SKM-1 (cell line): ENCODE results near the gene RNASE1.
"Not testable (repeated sequence)": the region's sequence is repeated elsewhere in the genome, so short reads cannot be mapped to it uniquely, and the experiment has no call there.

ENCODE experiments used
- DNase-seq: peaks from one replicate; lab custom pipeline; 2025; ENCODE audit not compliant: unreplicated experiment; lab: John Stamatoyannopoulos, UW

Gene RNASE1

DNA sequence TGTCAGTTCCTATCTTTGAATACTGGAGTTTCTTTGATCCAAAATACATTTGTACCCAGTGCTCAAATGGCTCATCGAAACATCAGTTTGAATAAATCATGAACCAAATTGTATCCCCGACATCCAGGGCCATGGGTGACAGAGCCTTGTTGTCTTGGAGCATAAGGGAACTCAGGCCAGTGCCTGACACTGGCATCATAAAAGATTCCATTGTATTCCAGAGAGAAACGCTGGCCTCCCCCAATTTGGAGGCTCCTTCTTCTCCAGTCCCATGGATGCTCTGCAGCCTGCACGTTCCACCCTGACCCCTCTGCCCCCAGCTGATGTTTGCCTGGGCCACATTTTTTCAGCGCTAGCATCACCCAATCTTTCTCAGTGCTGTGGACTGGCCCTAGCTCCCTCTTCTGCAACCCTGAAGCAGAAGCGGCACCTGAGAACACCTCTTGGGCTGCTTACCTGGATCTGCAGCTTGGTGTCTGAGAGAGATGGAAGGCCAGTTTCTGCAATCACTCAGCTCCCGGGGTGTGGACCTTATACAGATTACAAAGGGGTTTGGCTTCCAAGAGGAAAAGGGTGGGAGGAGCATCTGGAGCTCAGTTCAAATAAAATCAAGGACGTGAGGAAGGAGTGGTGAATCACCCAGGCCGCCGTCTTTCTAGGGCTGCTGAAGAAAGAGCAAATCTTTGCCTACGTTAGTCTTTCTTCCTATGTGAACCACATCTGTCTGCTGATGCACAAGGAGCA lies at the start of gene RNASE1:
RNASE1 (minus strand) TSS at position 504 of the 744 bp plus-strand sequence. CDS start 776 bp downstream, outside the sequence.
- no peak for DNase-seq

DNA sequence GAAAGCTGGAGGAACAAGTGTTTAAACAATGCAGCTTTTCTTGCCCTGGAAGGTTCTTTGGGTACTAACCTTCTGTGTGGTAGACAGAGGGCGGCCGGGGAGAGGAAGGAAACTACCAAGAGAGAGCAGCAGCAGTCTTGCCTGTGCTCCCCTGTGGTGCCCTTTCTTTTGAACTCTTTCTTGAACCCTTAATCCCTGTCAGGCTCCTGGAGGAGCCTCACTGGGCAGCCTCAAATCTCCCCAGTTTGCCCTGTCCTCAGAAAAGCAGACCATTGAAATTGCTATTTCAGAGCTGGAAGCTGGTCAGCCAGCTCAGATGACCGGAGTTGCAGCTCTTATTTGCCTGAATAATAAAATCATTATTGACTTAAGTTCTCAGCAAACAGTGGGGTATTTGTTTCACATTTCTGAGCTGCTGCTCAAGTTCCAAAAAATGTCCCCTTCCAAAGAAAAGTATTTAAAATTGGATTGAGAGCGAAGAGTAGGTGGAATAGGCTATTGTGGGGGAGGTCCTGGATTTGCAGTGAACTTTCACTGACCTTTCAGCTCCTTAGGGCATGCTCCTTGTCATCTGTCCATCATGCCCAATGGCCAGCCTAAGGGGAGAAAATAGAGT lies 46.4 kb upstream of the RNASE1 start:
- no peak for DNase-seq

GRCh38 chr14:20848316-20848954 lies 45.8 kb upstream of the RNASE1 start:
- DNase-seq: no peak

DNA sequence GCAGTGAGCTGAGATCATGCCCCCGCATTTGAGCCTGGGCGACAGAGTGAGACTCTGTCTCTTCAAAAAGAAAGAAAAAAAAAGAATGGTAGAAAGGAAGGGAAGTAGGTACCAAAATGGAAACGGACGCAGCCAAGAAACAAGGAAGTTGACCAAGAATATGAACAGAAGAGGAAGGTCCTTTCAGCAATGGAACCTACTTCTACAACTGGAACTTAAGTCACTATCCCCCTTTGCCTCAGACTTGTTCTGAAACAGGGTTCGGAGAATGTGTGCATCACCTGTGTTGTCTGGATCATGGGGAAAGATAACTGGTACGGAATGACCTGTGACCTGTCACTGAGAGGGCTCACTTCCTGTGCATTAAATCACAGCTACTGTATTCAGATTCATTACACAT lies 43.9 kb upstream of the RNASE1 start:
- peak; percentile 5 for DNase-seq

DNA sequence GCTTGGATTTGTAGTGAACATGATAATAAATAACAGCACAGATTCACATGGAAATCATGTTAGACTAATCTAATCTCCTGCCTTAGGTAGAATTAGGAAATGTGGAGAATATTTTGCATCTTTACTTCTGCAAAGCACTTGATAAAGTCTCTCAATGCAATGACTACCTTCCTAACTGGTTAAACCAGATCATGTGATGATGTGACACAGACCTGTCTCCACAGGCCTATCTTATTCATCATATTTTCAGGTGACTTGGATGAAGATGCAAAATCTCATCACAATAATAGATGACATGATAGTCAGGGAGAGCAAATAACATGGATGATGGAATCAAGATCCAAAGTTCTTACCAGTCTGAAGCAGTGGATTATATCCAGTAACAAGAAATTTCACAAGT lies 38.5 kb upstream of the RNASE1 start:
- DNase-seq: no peak

- DNase-seq: no peak
Observed at GRCh38 chr14:20837831-20838230, 35.2 kb upstream of the RNASE1 start.

DNA sequence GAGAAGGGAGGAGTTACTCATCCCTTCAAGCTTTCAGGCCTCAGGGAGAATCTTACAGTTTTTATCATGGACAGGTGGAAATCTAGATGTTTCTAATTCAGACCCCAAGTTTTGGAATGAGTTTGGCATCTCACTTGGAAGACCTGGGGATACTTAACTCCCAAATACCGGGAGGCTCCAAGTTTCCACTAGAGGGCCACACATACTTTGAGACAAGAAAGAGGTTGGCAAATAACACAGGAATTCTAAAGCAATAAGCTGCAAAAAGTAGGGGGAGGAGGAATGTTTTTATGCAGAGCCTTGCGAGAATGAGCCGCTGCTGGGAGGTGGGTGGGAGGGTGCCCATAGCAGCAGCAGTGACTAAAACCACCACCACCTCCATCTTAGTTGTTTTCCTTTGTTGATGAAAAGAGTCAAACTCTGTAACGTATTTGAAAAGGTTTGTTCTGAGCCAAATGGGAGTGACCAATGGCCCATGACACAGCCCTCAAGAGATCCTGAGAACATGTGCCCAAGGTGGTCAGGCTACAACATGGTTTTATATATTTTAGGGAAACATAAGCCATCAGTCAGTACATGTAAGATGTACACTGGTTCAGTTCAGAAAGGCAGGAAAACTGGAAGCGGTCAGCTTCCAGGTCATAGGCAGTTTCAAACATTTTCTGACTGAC lies 34.2 kb upstream of the RNASE1 start:
- DNase-seq: no peak

GRCh38 chr14:20834899-20835298 lies 32.3 kb upstream of the RNASE1 start:
- no peak for DNase-seq

DNA sequence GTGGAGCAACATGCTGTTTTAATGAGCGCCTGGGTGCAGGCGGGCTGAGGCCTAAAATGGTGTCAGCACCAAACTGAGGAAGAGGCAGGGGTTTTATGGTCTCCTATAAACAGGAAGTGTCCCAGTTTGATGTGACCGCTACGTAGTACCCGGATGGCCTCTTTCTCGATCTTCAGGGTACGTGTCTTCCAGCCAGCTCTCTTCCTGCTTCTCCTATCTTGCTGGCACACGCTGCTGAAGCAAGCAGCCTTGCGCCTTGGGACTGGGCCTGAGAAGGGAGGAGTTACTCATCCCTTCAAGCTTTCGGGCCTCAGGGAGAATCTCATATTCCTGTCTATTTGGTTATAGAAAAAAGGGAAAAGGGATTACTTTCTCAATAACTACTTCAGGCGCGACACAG lies 28.2 kb upstream of the RNASE1 start:
- DNase-seq: no peak

GRCh38 chr14:20828024-20828694 lies 25.5 kb upstream of the RNASE1 start:
- not testable (repeated sequence) for DNase-seq

DNA sequence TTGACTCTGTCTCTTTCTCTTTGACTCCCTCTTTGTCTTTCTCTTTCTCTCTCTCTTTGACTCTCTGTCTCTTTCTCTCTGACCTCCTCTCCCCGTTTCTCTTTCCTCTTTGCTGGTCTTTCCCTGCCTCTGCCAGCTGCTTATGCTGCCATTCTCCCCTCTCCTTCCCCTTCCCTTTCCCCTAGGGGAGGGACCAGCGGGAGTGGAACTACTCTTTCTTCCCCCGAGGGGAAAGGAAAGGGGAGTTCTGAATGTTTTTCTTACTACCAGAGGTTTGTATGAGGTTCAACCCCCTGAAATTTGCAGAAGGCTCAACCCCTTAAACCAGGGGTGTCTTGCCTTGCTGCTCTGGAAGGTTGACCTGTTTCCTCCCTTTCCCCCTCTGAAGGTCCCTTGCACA lies 24.7 kb upstream of the RNASE1 start:
- DNase-seq: no peak

GRCh38 chr14:20826666-20827065 lies 24.0 kb upstream of the RNASE1 start:
- not testable (repeated sequence) for DNase-seq

DNA sequence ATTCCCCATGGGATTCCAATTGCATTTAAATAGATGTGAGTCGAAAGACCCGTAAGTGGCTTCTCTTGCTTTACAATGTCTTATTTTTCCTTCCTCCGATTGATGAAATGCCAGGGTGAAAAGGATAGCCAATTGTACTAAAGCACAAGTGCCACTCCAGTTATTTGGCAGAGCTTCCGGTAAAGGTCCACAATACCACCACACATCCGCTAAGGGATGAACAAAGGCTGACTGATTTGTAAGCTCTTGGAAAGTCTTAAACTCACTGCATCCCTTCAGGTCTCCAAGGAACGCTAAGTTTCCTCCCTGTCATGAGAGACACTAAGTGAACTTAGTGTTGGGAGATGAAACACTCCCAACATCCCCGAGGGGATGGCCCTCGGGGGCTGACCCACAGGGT lies 21.2 kb upstream of the RNASE1 start:
- no peak for DNase-seq

- DNase-seq: not testable (repeated sequence)
Observed at GRCh38 chr14:20821521-20822108, 19.0 kb upstream of the RNASE1 start.

DNA sequence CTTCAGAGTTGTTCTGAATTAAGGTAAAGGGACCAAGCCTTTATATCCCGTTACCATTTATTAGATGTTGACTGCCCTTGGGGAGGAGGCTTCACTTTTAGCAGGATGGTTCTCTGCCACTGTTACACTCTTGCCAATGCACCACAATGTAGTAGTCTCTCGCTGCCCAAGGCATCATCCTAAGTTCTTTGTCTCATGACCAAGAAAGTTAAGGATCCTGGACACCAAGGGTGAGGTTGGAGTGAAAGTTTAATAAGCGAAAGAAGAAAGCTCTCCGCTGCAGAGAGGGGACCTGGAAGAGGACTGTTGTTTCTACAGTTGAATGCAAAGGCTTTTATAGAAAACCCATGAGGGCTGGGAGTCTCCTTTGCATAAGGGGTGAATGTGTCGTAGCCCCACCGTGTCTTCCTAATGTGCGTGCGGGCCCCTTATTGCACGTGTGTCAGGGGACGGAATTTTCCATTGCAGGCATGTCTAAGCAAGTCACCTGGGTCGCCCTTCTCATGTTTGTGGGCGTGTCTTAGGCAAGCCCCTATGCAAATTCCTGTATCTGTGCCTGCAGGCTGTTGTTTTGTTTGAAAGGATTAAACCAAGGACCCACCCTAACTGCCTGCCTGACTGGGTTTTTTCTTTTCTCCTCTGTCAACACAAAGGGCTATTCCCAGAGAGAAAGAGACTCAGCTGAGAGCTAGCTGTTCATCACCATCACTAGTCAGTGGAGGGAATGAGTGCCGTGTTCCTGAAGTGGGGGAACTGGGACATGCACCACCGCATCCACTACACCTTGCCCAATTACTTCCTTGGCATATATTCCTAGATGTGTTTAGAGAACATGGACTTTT lies 17.6 kb upstream of the RNASE1 start:
- DNase-seq: no peak

DNA sequence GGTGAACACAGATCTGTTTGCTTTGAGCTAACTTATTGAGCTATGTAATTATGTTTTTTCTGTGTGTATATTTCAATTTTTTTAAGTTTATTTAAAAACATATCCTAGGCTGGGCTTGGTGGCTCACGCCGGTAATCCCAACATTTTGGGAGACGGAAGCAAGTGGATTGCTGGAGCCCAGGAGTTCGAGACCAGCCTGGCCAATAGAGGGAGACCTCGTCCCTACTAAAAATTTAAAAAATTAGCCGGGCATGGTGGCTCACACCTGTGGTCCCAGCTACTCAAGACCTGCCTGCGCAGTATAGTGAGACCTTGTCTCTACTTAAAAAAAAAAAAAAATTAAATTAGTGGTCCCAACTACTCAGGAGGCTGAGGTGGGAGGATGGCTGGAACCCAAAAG lies 16.2 kb upstream of the RNASE1 start:
- DNase-seq: no peak

GRCh38 chr14:20815946-20816345 lies 13.3 kb upstream of the RNASE1 start:
- DNase-seq: not testable (repeated sequence)

- DNase-seq: no peak
Observed at GRCh38 chr14:20811986-20812975, 9.6 kb upstream of the RNASE1 start.

- DNase-seq: no peak
Observed at GRCh38 chr14:20809917-20810316, 7.3 kb upstream of the RNASE1 start.
